SK-N-MC (cell line): ENCODE data around the gene VPS52.

ENCODE experiments used
- EZH2 ChIP-seq: fragments of 200-600 bp; sonication (generic); IDR thresholded peaks from one replicate; pipeline ENCODE4 v1.6.1; 2017; ENCODE audit warnings: antibody characterized with exemption
- FOXP2 ChIP-seq: optimal IDR thresholded peaks from 2 replicates; pipeline ENCODE3; 2011; ENCODE audit warnings: mild to moderate bottlenecking, moderate library complexity; ENCODE audit not compliant: insufficient read depth; ENCODE audit errors: extremely low read length, control extremely low read depth
- POLR2AphosphoS5 ChIP-seq: IDR thresholded peaks from 2 replicates; pipeline ENCODE4 v1.6.1; 2012; ENCODE audit warnings: mild to moderate bottlenecking, low read depth, low read length, borderline replicate concordance

- TF ChIP-seq EZH2 (no peak), POLR2AphosphoS5 (no peak), FOXP2 (no peak)
Observed at GRCh38 chr6:33298773-33299236, 27.1 kb upstream of the VPS52 start, which contains the start of gene RGL2.
